Trophoblast cell (in vitro differentiated cells and primary cell): ENCODE data around the gene GOLGA2.

Experiments used
- DNase-seq, 2 donors: peaks; one replicate each; pipeline ENCODE4 v3.0.0-alpha.2; 2016
- H2AFZ ChIP-seq: 2 replicates; pipeline ENCODE4 v1.6.1; 2013; ENCODE audit warnings: low read length, moderate library complexity, mild to moderate bottlenecking; ENCODE audit not compliant: insufficient read depth, poor library complexity
- H2AK5ac ChIP-seq: 2 replicates; pipeline ENCODE4 v1.6.1; 2013; ENCODE audit warnings: mild to moderate bottlenecking, low read length
- H2BK120ac ChIP-seq: 2 replicates; pipeline ENCODE4 v1.6.1; 2013; ENCODE audit warnings: low read length, mild to moderate bottlenecking, moderate library complexity; ENCODE audit not compliant: insufficient read depth, poor library complexity
- H2BK12ac ChIP-seq: 2 replicates; pipeline ENCODE4 v1.6.1; 2013; ENCODE audit warnings: mild to moderate bottlenecking, low read length, moderate library complexity
- H2BK5ac ChIP-seq: 2 replicates; pipeline ENCODE4 v1.6.1; 2013; ENCODE audit warnings: low read length, low read depth, moderate library complexity, mild to moderate bottlenecking; ENCODE audit not compliant: poor library complexity
- H3K14ac ChIP-seq: 2 replicates; pipeline ENCODE4 v1.6.1; 2013; ENCODE audit warnings: mild to moderate bottlenecking, low read length
- H3K18ac ChIP-seq: 2 replicates; pipeline ENCODE4 v1.6.1; 2013; ENCODE audit warnings: mild to moderate bottlenecking, low read length
- H3K23ac ChIP-seq: 2 replicates; pipeline ENCODE4 v1.6.1; 2013; ENCODE audit warnings: low read length
- H3K27ac ChIP-seq: 2 replicates; pipeline ENCODE4 v1.5.1; 2013; ENCODE audit warnings: low read depth, mild to moderate bottlenecking, inconsistent platforms, low read length, moderate library complexity
- H3K27me3 ChIP-seq: 2 replicates; pipeline ENCODE4 v1.6.1; 2013; ENCODE audit warnings: inconsistent platforms, mild to moderate bottlenecking, low read length, moderate library complexity; ENCODE audit not compliant: insufficient read depth
- H3K36me3 ChIP-seq, 2 experiments: 1 replicate in 1 of 2; 2 replicates in 1 of 2; pipeline ENCODE4 v1.6.1; 2013; ENCODE audit warnings: low read length in 2 of 2, mild to moderate bottlenecking in 2 of 2, moderate library complexity in 1 of 2; ENCODE audit not compliant: insufficient read depth in 2 of 2, control insufficient read depth in 1 of 2
- H3K4ac ChIP-seq: 2 replicates; pipeline ENCODE4 v1.6.1; 2013; ENCODE audit warnings: low read depth, mild to moderate bottlenecking, low read length, moderate library complexity
- H3K4me1 ChIP-seq, 2 experiments: 1 replicate in 1 of 2; 2 replicates in 1 of 2; pipeline ENCODE4 v1.6.1; 2013; ENCODE audit warnings: low read length in 2 of 2, mild to moderate bottlenecking in 2 of 2, moderate library complexity in 1 of 2; ENCODE audit not compliant: insufficient read depth in 2 of 2, control insufficient read depth in 1 of 2
- H3K4me2 ChIP-seq: 2 replicates; pipeline ENCODE4 v1.6.1; 2013; ENCODE audit warnings: inconsistent platforms, mild to moderate bottlenecking, low read length, moderate library complexity
- H3K4me3 ChIP-seq: 2 replicates; pipeline ENCODE4 v1.5.1; 2013; ENCODE audit warnings: mild to moderate bottlenecking, low read depth, low read length, inconsistent platforms
- H3K79me1 ChIP-seq: one replicate; pipeline ENCODE4 v1.6.1; 2013; ENCODE audit warnings: low read length
- H3K79me2 ChIP-seq: 2 replicates; pipeline ENCODE4 v1.6.1; 2013; ENCODE audit warnings: low read length, mild to moderate bottlenecking; ENCODE audit not compliant: control insufficient read depth, insufficient read depth, poor library complexity
- H3K9ac ChIP-seq: 2 replicates; pipeline ENCODE4 v1.6.1; 2013; ENCODE audit warnings: mild to moderate bottlenecking, low read length
- H3K9me3 ChIP-seq: 2 replicates; pipeline ENCODE4 v1.6.1; 2013; ENCODE audit warnings: low read depth, mild to moderate bottlenecking, control low read depth, inconsistent platforms, low read length; ENCODE audit not compliant: insufficient read depth
- H4K12ac ChIP-seq: 2 replicates; pipeline ENCODE4 v1.6.1; 2013; ENCODE audit warnings: low read depth, mild to moderate bottlenecking, low read length, moderate library complexity
- H4K8ac ChIP-seq: 2 replicates; pipeline ENCODE4 v1.6.1; 2013; ENCODE audit warnings: low read depth, mild to moderate bottlenecking, low read length, moderate library complexity
- H4K91ac ChIP-seq: one replicate; pipeline ENCODE4 v1.6.1; 2013; ENCODE audit warnings: low read depth, mild to moderate bottlenecking, low read length, moderate library complexity
- WGBS: extraction: QIAGEN DNeasy Blood & Tissue Kit; methylation state at CpG from one replicate; pipeline ENCODE4 v1.1.7; 2013; ENCODE audit warnings: missing lambda C conversion rate; ENCODE audit not compliant: insufficient read length, insufficient coverage; ENCODE audit errors: extremely low coverage; 5-methylcytosine and 5-hydroxymethylcytosine counted together

GOLGA2 gene

DNA sequence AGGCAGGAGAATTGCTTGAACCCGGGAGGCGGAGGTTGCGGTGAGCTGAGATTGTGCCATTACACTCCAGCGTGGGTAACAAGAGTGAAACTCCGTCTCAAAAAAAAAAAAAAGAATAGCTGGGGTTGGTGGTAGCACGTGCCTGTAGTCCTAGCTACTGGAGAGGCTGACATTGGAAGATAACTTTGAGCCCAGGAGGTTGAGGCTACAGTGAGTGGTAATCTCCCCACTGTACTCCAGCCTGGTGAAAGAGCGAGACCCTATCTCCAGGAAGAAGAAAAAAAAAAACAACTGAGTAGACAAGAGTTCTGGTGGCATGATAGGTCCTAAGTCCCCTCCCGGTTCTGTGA, 26.3 kb downstream of the GOLGA2 start:
- Histone ChIP-seq H3K4me3 (no peak overlapping the region), H3K4ac (no peak overlapping the region), H3K18ac (no peak overlapping the region)

GRCh38 chr9:128247226-128247803, 28.5 kb downstream of the GOLGA2 start:
- peaks cover 16 to 40% of the 10 kb centered on the region in 2 experiments for H3K4me1 ChIP-seq
- peaks cover 6% of the 10 kb centered on the region for H3K79me1 ChIP-seq
- no peak overlapping the region for H3K4ac ChIP-seq
- no peak overlapping the region for H3K18ac ChIP-seq
- H4K8ac ChIP-seq = no peak overlapping the region
- no peak overlapping the region for H4K12ac ChIP-seq
- H2BK5ac ChIP-seq = no peak overlapping the region
- peaks cover 3% of the 10 kb centered on the region for H3K79me2 ChIP-seq
- H2AFZ ChIP-seq = no peak overlapping the region
- DNase-seq = no peak
- peaks cover 4% of the 10 kb centered on the region for H3K9me3 ChIP-seq
- no peaks in the 10 kb centered on the region for H3K36me3 ChIP-seq
- H3K4me3 ChIP-seq = no peak overlapping the region
- H3K27me3 ChIP-seq = no peaks in the 10 kb centered on the region
- H3K23ac ChIP-seq = no peak overlapping the region
- no peak overlapping the region for H3K9ac ChIP-seq
- peak overlapping the region; percentile 45 for H2AK5ac ChIP-seq
- no peak overlapping the region for H4K91ac ChIP-seq
- no peak overlapping the region for H2BK12ac ChIP-seq
- no CpG with 5 or more reads among the region's 5 CpGs for WGBS
- no peak overlapping the region for H3K14ac ChIP-seq
- no peak overlapping the region for H3K4me2 ChIP-seq
- H3K27ac ChIP-seq = no peak overlapping the region
- H2BK120ac ChIP-seq = no peak overlapping the region

More for the DNA sequence above, 26.3 kb downstream of the GOLGA2 start:
- no peak overlapping the region for H2BK5ac ChIP-seq
- no peak overlapping the region for H2AFZ ChIP-seq
- H3K79me2 ChIP-seq = peaks cover 3% of the 10 kb centered on the region
- H3K4me1 ChIP-seq = peaks cover 18 to 38% of the 10 kb centered on the region in 2 experiments
- no peak overlapping the region for H2AK5ac ChIP-seq
- DNase-seq = no peak
- no peak overlapping the region for H4K91ac ChIP-seq
- H2BK12ac ChIP-seq = no peak overlapping the region
- H2BK120ac ChIP-seq = no peak overlapping the region
- peaks cover 6% of the 10 kb centered on the region for H3K79me1 ChIP-seq
- peaks cover 4% of the 10 kb centered on the region for H3K9me3 ChIP-seq
- no peak overlapping the region for H4K12ac ChIP-seq
- H3K23ac ChIP-seq = no peak overlapping the region
- peaks cover 3 to 4% of the 10 kb centered on the region in 2 experiments for H3K36me3 ChIP-seq
- H4K8ac ChIP-seq = no peak overlapping the region
- H3K27me3 ChIP-seq = no peaks in the 10 kb centered on the region
- no peak overlapping the region for H3K9ac ChIP-seq
- WGBS = no CpG with 5 or more reads among the region's 8 CpGs
- no peak overlapping the region for H3K27ac ChIP-seq
- no peak overlapping the region for H3K14ac ChIP-seq
- H3K4me2 ChIP-seq = no peak overlapping the region

GRCh38 chr9:128246471-128246870, 29.3 kb downstream of the GOLGA2 start:
- peak overlapping the region; percentile 75 for H3K14ac ChIP-seq
- no peaks in the 10 kb centered on the region for H3K36me3 ChIP-seq
- peak overlapping the region; percentile 17 for H3K4ac ChIP-seq
- peak overlapping the region; percentile 19 for H2AFZ ChIP-seq
- peak overlapping the region; percentile 16 for H3K27ac ChIP-seq
- peaks cover 4% of the 10 kb centered on the region for H3K9me3 ChIP-seq
- peak overlapping the region; percentile 70 for H4K91ac ChIP-seq
- H3K9ac ChIP-seq = no peak overlapping the region
- H3K23ac ChIP-seq = no peak overlapping the region
- no peak overlapping the region for H2BK5ac ChIP-seq
- peaks cover 6% of the 10 kb centered on the region for H3K79me1 ChIP-seq
- peak overlapping the region; percentile 37 for H3K18ac ChIP-seq
- WGBS = 100% methylated on average over 1 of the region's 2 CpGs
- peak overlapping the region; percentile 47 for H2BK12ac ChIP-seq
- peaks cover 16 to 35% of the 10 kb centered on the region in 2 experiments for H3K4me1 ChIP-seq
- H3K4me2 ChIP-seq = no peak overlapping the region
- peaks cover 3% of the 10 kb centered on the region for H3K79me2 ChIP-seq
- peak overlapping the region; percentile 72 for H4K8ac ChIP-seq
- H4K12ac ChIP-seq = no peak overlapping the region
- peak overlapping the region; percentile 44 for H2AK5ac ChIP-seq
- H3K4me3 ChIP-seq = no peak overlapping the region
- peak overlapping the region; percentile 56 for H2BK120ac ChIP-seq
- no peaks in the 10 kb centered on the region for H3K27me3 ChIP-seq
- no peak for DNase-seq

DNA sequence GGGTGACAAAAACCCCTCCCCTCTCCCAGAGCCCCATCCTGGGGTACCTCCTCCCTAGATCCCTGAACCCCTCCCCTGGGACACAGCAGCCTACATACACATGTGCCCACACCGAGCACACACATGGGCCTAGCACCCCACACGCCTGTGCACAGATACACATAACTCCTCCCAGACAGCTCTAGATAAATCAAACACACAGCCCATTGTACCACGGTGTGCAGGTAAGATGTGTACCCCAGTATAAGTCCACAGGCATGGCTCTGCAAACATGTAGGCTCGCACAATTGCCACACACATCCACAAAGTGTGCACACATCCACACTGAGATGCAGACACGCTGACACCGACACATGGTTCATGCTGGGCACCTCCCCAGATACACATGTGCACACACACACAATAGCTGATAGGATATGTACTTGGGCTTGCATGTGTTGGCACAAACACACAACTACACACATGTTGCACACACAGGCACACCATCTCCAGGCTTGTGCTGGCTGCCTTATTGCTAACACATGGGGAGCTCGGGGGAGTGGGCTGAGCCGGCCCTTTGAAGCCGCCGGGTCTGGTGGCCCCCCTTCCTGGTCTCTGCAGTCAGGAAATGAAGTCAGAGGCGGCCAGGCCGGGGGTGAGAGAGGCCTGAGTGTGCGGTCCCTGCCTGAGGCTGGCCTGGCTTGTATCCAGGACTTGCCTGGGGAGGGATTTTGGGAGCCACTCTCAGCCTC, 30.2 kb downstream of the GOLGA2 start:
- Histone ChIP-seq H3K23ac (no peak overlapping the region), H2AK5ac (peak overlapping the region; percentile 1), H3K27ac (peak overlapping the region; percentile 24), H3K18ac (peak overlapping the region; percentile 28), H2BK5ac (no peak overlapping the region), H3K36me3 (no peaks in the 10 kb centered on the region), H3K4me3 (no peak overlapping the region), H2AFZ (no peak overlapping the region), H3K14ac (peak overlapping the region; percentile 49), H3K4me2 (no peak overlapping the region), H4K8ac (peak overlapping the region; percentile 33), H3K9ac (no peak overlapping the region), H2BK12ac (no peak overlapping the region), H4K12ac (no peak overlapping the region), H3K79me1 (peaks cover 6% of the 10 kb centered on the region), H3K79me2 (peaks cover 3% of the 10 kb centered on the region), H3K4me1 (peaks cover 12 to 27% of the 10 kb centered on the region in 2 experiments), H3K4ac (no peak overlapping the region), H2BK120ac (peak overlapping the region; percentile 1), H3K9me3 (peaks cover 4% of the 10 kb centered on the region), H3K27me3 (no peaks in the 10 kb centered on the region), H4K91ac (peak overlapping the region; percentile 40)
- DNase-seq = no peak
- no CpG with 5 or more reads among the region's 13 CpGs for WGBS
